Stimulated activated CD4-positive, alpha-beta T cell treated with anti-CD3 and anti-CD28 coated beads, Interleukin-4, amount 100 ng/mL, for 48 hours (primary cell): ENCODE results near the gene RASL10B.
"Not testable (repeated sequence)": the region's sequence is repeated elsewhere in the genome, so short reads cannot be mapped to it uniquely, and the experiment has no call there.

Experiments
- DNase-seq, 2 donors: peaks; one replicate each; pipeline ENCODE4 v3.0.0-alpha.2; 2020; ENCODE audit warnings: low read depth in 2 of 2

Gene RASL10B, protein sequence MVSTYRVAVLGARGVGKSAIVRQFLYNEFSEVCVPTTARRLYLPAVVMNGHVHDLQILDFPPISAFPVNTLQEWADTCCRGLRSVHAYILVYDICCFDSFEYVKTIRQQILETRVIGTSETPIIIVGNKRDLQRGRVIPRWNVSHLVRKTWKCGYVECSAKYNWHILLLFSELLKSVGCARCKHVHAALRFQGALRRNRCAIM

GRCh38 chr17:35731239-35731916 is at the start of gene RASL10B:
Gene RASL10B (plus strand): TSS chr17:35731639. CDS start chr17:35735185, 3,546 bp downstream.
- DNase-seq = peak; percentile 32 to 55

DNA sequence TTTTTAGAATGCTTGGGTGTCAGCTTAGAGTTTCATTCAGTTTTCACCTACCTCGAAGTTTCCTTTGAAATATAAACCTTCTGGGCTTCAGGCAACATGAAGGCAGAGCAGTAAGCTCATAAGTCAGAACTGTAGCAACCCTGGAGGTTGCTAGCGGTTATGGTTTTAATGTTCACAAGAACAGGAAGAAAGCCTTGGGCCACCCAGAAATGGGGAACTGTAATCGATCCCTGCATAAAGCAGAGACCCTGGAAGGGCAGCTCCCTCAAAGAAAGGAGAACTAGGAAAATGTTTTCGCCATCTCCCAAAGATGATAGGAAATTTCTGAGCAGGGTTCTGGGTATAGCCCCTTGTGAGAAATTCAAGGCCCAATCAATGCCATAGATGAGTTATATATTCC is 47.8 kb upstream of the RASL10B start:
- DNase-seq = no peak

GRCh38 chr17:35684055-35684802 is 47.2 kb upstream of the RASL10B start:
- DNase-seq = no peak

GRCh38 chr17:35692512-35693210 is 38.8 kb upstream of the RASL10B start:
- DNase-seq = no peak

- DNase-seq = no peak
Measured at GRCh38 chr17:35693662-35694061, 37.8 kb upstream of the RASL10B start.

DNA sequence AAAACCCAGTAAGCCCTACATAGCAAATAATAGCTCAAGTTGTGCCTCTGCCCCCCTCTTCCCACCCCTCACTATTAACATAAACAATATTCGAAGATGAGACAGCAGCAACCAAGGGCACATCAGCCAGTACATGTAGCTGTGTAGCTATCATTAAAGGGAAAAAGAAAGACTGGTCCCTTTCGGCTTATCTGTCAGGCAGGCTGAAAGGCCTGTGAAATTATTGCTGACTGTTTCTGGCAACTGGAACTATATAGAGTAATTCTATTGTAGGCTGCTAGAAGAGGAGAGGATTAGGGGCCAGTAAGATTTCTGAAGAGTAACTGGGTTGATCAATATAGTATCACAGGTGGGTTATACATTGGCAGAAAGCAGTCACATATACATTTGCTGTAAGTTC is 36.5 kb upstream of the RASL10B start:
- DNase-seq = no peak

DNA sequence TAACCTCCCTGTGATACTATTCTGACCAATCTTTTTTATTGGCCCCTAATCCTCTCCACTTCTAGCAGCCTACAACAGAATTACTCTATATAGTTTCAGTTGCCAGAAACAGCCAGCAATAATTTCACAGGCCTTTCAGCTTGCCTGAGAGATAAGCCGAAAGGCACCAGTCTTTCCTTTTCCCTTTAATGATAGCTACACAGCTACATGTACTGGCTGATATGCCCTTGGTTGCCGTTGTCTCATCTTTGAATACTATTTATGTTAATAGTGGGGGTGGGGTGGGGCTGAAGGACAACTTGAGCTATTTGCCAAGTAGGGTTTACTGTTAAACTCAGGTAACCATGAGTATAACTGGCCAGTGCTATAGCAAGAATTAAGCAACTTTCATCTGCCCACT is 35.8 kb upstream of the RASL10B start:
- DNase-seq = no peak

DNA sequence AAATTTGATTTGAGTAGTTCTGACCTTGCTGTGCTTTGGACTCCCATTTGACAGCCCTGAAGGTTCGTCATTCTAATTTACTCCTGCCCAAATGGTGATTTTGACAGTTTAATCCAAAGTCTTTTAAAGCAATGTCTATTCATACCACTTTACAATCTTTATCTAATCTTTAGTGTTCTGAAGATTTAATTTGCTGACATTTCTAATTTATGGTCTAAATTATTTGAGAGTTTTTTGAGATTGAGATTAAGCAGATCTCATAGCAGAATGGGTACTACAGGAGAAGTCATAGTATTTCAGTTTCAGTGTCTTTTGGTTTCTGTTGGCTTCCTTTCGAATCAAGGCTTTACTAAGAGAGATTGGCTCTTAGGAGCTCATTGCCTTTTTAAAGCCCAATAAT is 32.6 kb upstream of the RASL10B start:
- no peak for DNase-seq

- no peak for DNase-seq
Measured at GRCh38 chr17:35700150-35700549, 31.3 kb upstream of the RASL10B start.

- DNase-seq = no peak
Measured at GRCh38 chr17:35701491-35701890, 29.9 kb upstream of the RASL10B start.

DNA sequence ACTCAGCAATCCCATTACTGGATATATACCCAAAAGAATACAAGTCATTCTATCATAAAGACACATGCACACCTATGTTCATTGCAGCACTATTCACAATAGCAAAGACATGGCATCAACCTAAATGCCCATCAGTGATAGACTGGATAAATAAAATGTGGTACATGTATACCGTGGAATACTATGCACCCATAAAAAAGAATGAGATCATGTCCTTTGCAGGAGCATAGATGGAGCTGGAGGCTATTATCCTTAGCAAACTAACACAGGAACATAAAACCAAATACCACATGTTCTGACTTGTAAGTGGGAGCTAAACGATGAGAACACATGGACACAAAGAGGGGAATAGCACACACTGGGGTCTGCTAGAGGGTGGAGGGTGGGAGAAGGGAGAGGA is 28.1 kb upstream of the RASL10B start:
- not testable (repeated sequence) for DNase-seq

DNA sequence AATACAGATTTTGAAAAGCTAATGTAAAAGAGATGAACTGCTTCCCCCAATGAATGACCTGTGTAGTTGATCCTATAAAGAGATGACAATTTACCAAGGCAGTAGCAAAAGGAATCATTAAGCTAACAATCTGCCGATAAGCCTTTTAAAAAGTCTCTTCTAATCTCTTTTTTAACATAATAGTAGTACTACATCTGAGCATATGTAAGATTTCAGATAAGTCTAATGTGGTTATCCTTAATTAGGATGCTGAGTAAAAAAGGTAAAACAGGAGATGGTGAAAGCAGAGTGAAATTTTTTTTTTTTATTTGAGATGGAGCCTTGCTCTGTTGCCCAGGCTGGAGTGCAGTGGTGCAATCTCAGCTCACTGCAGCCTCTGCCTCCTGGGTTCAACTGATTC is 26.2 kb upstream of the RASL10B start:
- no peak for DNase-seq

DNA sequence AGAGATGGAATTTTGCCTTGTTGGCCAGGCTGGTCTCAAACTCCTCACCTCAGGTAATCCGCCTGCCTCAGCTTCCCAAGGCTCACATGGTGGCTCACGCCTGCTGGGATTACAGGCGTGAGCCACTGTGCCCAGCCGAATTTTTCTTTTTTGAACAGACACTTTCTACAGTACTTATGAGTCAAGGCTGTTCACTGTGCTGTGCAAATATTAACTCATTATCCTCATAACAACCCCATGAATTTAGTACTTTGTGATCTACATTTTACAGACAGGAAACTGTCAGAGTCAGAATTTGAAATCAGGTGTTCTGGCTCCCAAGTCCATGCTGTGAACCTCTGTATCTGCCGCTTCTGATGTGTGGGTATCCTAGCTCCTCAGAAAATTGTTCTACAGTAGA is 25.7 kb upstream of the RASL10B start:
- DNase-seq = no peak

GRCh38 chr17:35708149-35708548 is 23.3 kb upstream of the RASL10B start:
- no peak for DNase-seq

DNA sequence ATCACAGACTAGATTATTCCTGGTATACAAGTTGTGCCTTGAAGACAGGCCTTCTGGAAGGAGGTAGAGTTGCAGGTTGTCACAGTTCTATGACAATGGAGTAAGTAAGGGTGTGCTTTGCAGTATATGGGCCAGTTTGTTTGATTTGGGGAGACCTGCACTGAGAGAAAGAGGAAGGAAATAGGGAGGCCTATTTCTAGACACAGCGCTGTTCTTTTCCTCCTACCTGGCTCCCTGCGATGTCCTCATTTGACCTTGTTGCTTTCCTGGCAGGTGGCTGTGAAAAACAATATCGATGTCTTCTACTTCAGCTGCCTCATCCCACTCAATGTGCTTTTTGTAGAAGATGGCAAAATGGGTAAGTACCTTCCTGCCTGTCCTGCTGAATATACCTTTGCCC is 22.5 kb upstream of the RASL10B start:
- no peak for DNase-seq

GRCh38 chr17:35709874-35710273 is 21.6 kb upstream of the RASL10B start:
- DNase-seq = no peak

DNA sequence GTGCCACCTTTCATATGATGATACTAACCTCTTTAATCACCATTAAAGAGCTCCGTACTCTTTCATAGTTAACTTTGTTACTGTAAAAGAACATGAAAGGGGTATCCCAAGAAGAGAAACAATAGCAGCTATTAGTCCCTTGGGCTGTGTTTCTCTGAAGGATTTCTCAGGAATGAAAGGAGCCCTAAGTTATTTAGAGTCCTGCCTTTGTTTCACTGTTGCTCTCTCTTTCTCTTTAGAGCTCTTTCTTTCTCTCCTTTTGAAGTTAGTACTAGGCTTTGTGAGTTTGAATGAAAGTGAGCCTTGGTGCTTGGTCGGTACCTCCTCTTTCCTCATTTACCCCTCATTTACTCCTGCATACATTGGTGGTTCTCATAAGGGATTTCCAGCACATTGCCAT is 20.5 kb upstream of the RASL10B start:
- no peak for DNase-seq

- DNase-seq = no peak
Measured at GRCh38 chr17:35713069-35713728, 18.2 kb upstream of the RASL10B start.

GRCh38 chr17:35714988-35715387 is 16.5 kb upstream of the RASL10B start:
- no peak for DNase-seq

DNA sequence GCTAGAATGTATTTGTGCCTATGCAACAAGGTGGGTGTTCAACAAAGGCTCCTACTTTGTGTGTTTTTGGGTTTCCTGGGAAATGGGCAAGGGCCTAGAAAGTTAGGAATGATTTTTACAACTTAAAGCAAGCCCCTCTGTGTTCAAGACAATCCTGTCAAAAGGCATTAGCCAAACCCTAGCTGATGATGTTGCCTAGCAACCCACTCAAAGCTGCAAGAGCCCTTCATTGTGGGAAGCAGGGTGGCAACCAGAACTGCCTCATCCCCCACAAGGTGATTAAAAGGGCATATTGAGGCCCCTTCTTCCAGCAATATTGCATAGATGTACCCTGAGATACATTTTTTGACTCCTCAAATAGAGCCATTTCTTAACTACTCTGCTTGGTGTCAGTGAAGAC is 16.0 kb upstream of the RASL10B start:
- DNase-seq = no peak

DNA sequence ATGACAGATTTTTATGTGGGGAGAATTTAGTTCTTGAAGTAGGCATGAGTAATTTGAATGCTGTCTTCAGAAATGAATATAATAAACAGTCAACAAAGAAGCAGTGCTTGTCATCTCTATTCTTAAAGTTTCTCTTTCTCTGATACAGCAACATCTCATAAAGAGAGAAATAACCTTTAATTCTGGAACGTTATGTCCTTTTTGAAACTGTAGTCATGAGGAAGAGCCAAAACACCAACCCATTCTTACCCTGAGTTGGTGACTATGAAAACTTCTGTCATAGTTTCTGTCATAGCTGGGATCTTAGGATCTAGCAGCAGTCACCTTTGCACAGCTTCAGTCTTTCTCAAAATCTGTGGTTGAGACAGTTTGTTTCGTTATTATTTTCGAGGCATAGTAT is 15.3 kb upstream of the RASL10B start:
- no peak for DNase-seq

DNA sequence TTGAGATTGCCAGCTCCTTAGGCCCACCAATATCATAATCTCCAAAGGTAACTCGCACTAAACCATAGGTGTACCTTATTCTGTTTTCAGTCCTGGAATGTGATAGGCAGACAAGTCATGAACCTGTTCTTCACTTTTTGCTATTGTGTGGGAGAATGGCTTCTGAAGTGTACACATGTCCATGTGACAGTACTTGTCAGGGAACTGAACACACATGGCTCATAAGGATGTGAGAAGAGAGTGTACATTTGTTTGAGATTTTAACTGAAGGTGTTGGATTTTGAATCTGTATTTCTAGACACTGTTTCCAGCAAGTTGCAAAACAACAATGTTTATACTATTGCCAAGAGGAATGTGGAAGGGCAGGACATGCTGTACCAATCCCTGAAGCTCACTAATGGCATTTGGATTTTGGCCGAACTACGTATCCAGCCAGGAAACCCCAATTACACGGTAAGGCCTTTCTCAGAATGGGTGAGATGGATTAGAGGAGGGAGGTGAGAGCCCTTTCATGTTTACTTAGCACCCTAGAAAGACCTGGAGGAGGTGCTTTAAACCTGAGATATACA is 14.5 kb upstream of the RASL10B start:
- DNase-seq = no peak
